Measurements from ENCODE around the gene UBE2V1.
A peak's percentile ranks its signal among the peaks of the same experiment; 100 is the strongest.

The UBE2V1 gene

DNA sequence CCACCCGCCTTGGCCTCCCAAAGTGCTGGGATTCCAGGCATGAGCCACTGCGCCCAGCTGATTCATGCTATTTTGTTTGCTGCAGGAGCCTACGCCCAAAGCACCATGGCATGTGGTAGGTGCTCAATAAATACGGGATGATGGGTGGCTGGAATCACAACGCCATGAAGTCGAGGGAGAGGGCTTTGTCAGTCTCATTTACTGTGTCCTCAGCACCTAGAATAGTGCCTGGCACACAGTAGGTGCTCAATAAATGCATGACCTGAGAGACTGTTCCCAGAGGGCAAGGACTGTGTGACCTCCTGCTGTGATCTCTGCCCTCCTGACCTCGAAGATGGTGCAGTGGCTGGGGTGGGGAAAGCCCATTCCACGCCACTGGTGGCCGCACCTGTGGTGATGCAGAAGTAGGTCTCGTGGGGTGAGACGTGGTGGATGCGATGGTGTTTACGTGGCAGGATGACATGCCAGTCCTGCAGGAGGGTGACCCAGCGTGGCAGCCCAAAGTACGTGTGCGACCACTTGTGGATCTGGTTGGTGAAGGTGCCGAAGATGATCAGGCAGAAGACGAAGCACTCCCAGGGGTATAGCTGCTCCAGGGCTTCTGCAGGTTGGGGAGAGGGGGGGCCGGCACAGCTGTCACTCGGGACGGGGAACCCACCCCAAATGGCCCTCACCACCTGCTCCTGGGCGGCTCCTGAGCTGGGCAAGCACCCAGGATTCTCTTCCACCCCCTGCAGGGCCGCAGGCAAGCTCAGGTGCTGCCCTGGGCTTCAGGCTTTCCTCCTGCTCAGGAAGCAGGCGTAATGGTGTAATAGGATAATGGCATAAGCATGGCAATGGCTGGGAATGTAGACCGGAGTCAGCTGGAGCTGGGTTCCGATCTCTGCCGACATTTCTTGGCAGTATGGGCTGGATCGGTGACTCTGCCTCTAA is 14.9 kb upstream of the UBE2V1 start:
- Histone ChIP-seq H3K27ac (replicated peaks; ENCODE audit: low read length) (no peak overlapping the region), H2BK15ac (ENCODE audit: low read length) (no peak overlapping the region), H2AK5ac (ENCODE audit: low read depth, low read length) (no peak overlapping the region), H3K4me2 (ENCODE audit: insufficient read depth, low read length, poor library complexity, severe bottlenecking) (no peak overlapping the region), H4K91ac (ENCODE audit: low read depth, low read length, poor library complexity) (no peak overlapping the region), H3K36me3 (replicated peaks in 1 of 2; ENCODE audit: control insufficient read depth in 2 of 2, insufficient read depth in 2 of 2, low read length in 2 of 2) (peaks cover 34 to 87% of the 10 kb centered on the region in 2 donors), H2BK12ac (ENCODE audit: low read length) (no peak overlapping the region), H4K8ac (ENCODE audit: low read depth, low read length) (no peak overlapping the region), H3K4me1 (ENCODE audit: control insufficient read depth in 2 of 2, insufficient read depth in 1 of 2, low read depth in 1 of 2, low read length in 2 of 2) (no peaks in the 10 kb centered on the region), H3K4me3 (ENCODE audit: low read length in 2 of 2) (peak overlapping the region in 1 of 2 donors; percentile 7), H2BK5ac (ENCODE audit: low read length) (no peak overlapping the region), H3K79me1 (ENCODE audit: low read depth, low read length) (no peaks in the 10 kb centered on the region), H2AFZ (ENCODE audit: low read length) (no peak overlapping the region), H3K4ac (ENCODE audit: low read length) (no peak overlapping the region), H2BK120ac (ENCODE audit: low read depth, low read length) (no peak overlapping the region), H3K18ac (ENCODE audit: low read length) (no peak overlapping the region), H3K9ac (ENCODE audit: low read depth, low read length, poor library complexity) (no peak overlapping the region), H3K23ac (ENCODE audit: low read depth, low read length, poor library complexity) (no peak overlapping the region), H3K27me3 (ENCODE audit: control insufficient read depth in 3 of 3, insufficient read depth in 3 of 3, low read depth in 1 of 3, low read length in 3 of 3) (no peaks in the 10 kb centered on the region), H3K14ac (ENCODE audit: low read length) (no peak overlapping the region), H3K9me3 (replicated peaks in 1 of 2; ENCODE audit: control insufficient read depth in 2 of 2, insufficient read depth in 1 of 2, low read depth in 1 of 2, low read length in 2 of 2) (no peaks in the 10 kb centered on the region)
- WGBS, 2 donors (ENCODE audit: extremely low coverage in 2 of 2, insufficient read length in 2 of 2, insufficient replicate concordance in 1 of 2), result no CpG with 5 or more reads among the region's 28 CpGs
- no peak for DNase-seq (ENCODE audit: low spot score)

DNA sequence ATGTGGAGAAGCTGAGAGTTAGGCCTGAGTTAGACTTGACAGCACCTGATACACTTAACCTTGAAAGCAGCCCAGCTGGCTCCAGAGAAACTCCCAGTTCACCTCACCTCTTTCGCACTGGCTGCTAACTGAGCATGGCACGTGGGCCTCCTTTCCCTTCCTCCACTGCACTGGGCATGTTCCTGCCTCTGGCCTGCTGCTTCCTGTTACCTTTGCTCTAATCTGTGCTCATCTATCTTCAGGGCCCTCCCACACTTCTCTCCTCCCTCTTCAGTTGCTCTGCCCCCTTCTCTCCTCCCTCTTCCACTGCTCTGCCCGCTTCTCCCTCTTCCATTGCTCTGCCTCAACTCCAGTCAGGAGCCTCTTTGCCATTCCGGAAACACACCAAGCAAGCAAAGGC is 13.7 kb upstream of the UBE2V1 start:
- H3K27ac ChIP-seq (replicated peaks; ENCODE audit: low read length), result no peak overlapping the region
- H3K9me3 ChIP-seq (replicated peaks in 1 of 2; ENCODE audit: control insufficient read depth in 2 of 2, insufficient read depth in 1 of 2, low read depth in 1 of 2, low read length in 2 of 2), result no peaks in the 10 kb centered on the region
- no peaks in the 10 kb centered on the region for H3K4me1 ChIP-seq (ENCODE audit: control insufficient read depth in 2 of 2, insufficient read depth in 1 of 2, low read depth in 1 of 2, low read length in 2 of 2)
- H3K14ac ChIP-seq (ENCODE audit: low read length), result no peak overlapping the region
- no peaks in the 10 kb centered on the region for H3K27me3 ChIP-seq (ENCODE audit: control insufficient read depth in 3 of 3, insufficient read depth in 3 of 3, low read depth in 1 of 3, low read length in 3 of 3)
- H3K18ac ChIP-seq (ENCODE audit: low read length), result no peak overlapping the region
- no peak overlapping the region for H2BK120ac ChIP-seq (ENCODE audit: low read depth, low read length)
- no peak overlapping the region for H2AK5ac ChIP-seq (ENCODE audit: low read depth, low read length)
- H4K8ac ChIP-seq (ENCODE audit: low read depth, low read length), result no peak overlapping the region
- no peak overlapping the region for H2BK15ac ChIP-seq (ENCODE audit: low read length)
- H4K91ac ChIP-seq (ENCODE audit: low read depth, low read length, poor library complexity), result no peak overlapping the region
- H3K4me2 ChIP-seq (ENCODE audit: insufficient read depth, low read length, poor library complexity, severe bottlenecking), result no peak overlapping the region
- DNase-seq (ENCODE audit: low spot score), result no peak
- no peaks in the 10 kb centered on the region for H3K79me1 ChIP-seq (ENCODE audit: low read depth, low read length)
- H3K9ac ChIP-seq (ENCODE audit: low read depth, low read length, poor library complexity), result no peak overlapping the region
- H2AFZ ChIP-seq (ENCODE audit: low read length), result no peak overlapping the region
- no peak overlapping the region for H2BK5ac ChIP-seq (ENCODE audit: low read length)
- H3K4ac ChIP-seq (ENCODE audit: low read length), result no peak overlapping the region
- no peak overlapping the region for H2BK12ac ChIP-seq (ENCODE audit: low read length)
- H3K4me3 ChIP-seq (ENCODE audit: low read length in 2 of 2), result no peak overlapping the region
- no peak overlapping the region for H3K23ac ChIP-seq (ENCODE audit: low read depth, low read length, poor library complexity)
- peaks cover 31 to 81% of the 10 kb centered on the region in 2 donors for H3K36me3 ChIP-seq (replicated peaks in 1 of 2; ENCODE audit: control insufficient read depth in 2 of 2, insufficient read depth in 2 of 2, low read length in 2 of 2)
- no CpG with 5 or more reads among the region's 4 CpGs for WGBS, 2 donors (ENCODE audit: extremely low coverage in 2 of 2, insufficient read length in 2 of 2, insufficient replicate concordance in 1 of 2)

DNA sequence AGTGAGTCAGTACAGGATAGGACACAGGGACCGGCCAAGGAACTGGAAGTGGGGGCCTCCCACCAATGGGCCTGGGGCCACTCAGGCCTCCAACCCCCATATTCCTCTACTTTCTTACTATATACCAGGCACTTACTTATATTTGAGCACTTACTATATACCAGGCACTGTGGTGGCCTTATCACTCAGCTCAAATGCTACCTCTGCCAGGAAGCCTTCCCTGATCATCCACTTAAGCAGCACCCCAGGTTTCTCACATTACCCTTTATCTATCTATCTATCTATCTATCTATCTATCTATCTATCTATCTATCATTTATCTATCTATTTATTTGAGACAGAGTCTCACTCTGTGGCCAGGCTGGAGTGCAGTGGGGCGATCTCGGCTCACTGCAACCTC is 12.3 kb upstream of the UBE2V1 start:
- no peak overlapping the region for H3K9ac ChIP-seq (ENCODE audit: low read depth, low read length, poor library complexity)
- no peak overlapping the region for H3K14ac ChIP-seq (ENCODE audit: low read length)
- H3K79me1 ChIP-seq (ENCODE audit: low read depth, low read length), result no peaks in the 10 kb centered on the region
- H3K9me3 ChIP-seq (replicated peaks in 1 of 2; ENCODE audit: control insufficient read depth in 2 of 2, insufficient read depth in 1 of 2, low read depth in 1 of 2, low read length in 2 of 2), result no peaks in the 10 kb centered on the region
- no peak overlapping the region for H2BK120ac ChIP-seq (ENCODE audit: low read depth, low read length)
- no peak overlapping the region for H2AFZ ChIP-seq (ENCODE audit: low read length)
- H2BK12ac ChIP-seq (ENCODE audit: low read length), result no peak overlapping the region
- H2BK15ac ChIP-seq (ENCODE audit: low read length), result no peak overlapping the region
- H3K18ac ChIP-seq (ENCODE audit: low read length), result no peak overlapping the region
- H2BK5ac ChIP-seq (ENCODE audit: low read length), result no peak overlapping the region
- H3K4me2 ChIP-seq (ENCODE audit: insufficient read depth, low read length, poor library complexity, severe bottlenecking), result no peak overlapping the region
- H2AK5ac ChIP-seq (ENCODE audit: low read depth, low read length), result no peak overlapping the region
- no peak overlapping the region for H4K8ac ChIP-seq (ENCODE audit: low read depth, low read length)
- H3K4me3 ChIP-seq (ENCODE audit: low read length in 2 of 2), result no peak overlapping the region
- H3K4ac ChIP-seq (ENCODE audit: low read length), result no peak overlapping the region
- H3K27me3 ChIP-seq (ENCODE audit: control insufficient read depth in 3 of 3, insufficient read depth in 3 of 3, low read depth in 1 of 3, low read length in 3 of 3), result no peaks in the 10 kb centered on the region
- DNase-seq (ENCODE audit: low spot score), result no peak
- peaks cover 27 to 71% of the 10 kb centered on the region in 2 donors for H3K36me3 ChIP-seq (replicated peaks in 1 of 2; ENCODE audit: control insufficient read depth in 2 of 2, insufficient read depth in 2 of 2, low read length in 2 of 2)
- peaks cover 0 to 2% of the 10 kb centered on the region in 2 donors for H3K4me1 ChIP-seq (ENCODE audit: control insufficient read depth in 2 of 2, insufficient read depth in 1 of 2, low read depth in 1 of 2, low read length in 2 of 2)
- H3K27ac ChIP-seq (replicated peaks; ENCODE audit: low read length), result no peak overlapping the region
- WGBS, 2 donors (ENCODE audit: extremely low coverage in 2 of 2, insufficient read length in 2 of 2, insufficient replicate concordance in 1 of 2), result no CpG with 5 or more reads among the region's 3 CpGs
- H3K23ac ChIP-seq (ENCODE audit: low read depth, low read length, poor library complexity), result no peak overlapping the region
- no peak overlapping the region for H4K91ac ChIP-seq (ENCODE audit: low read depth, low read length, poor library complexity)

DNA sequence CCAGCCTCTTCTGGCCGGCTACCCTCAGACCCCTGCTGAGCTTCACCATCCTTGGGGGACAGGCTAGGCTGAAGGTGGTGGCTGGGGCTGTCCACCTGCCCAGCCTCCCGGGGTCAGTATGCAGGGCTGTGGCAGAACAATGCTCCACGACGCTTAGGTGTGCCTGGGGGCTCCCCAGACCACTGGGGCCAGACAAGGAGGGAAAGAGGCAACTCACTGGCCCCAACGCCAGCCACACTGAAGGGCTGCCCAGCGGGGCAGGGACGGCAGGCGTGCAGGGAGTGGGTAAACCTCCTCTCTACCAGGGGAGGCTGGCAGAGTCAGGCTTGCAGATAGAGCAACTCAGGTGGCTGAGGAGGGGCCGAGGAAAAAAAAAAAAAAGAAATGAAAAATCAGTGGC is 11.5 kb upstream of the UBE2V1 start:
- Histone ChIP-seq H3K4ac (ENCODE audit: low read length) (no peak overlapping the region), H3K23ac (ENCODE audit: low read depth, low read length, poor library complexity) (no peak overlapping the region), H3K14ac (ENCODE audit: low read length) (no peak overlapping the region), H2BK15ac (ENCODE audit: low read length) (no peak overlapping the region), H3K27ac (replicated peaks; ENCODE audit: low read length) (no peak overlapping the region), H3K4me3 (ENCODE audit: low read length in 2 of 2) (no peak overlapping the region), H3K9me3 (replicated peaks in 1 of 2; ENCODE audit: control insufficient read depth in 2 of 2, insufficient read depth in 1 of 2, low read depth in 1 of 2, low read length in 2 of 2) (no peaks in the 10 kb centered on the region), H3K9ac (ENCODE audit: low read depth, low read length, poor library complexity) (no peak overlapping the region), H3K79me1 (ENCODE audit: low read depth, low read length) (no peaks in the 10 kb centered on the region), H4K8ac (ENCODE audit: low read depth, low read length) (no peak overlapping the region), H3K18ac (ENCODE audit: low read length) (no peak overlapping the region), H2BK120ac (ENCODE audit: low read depth, low read length) (no peak overlapping the region), H2AFZ (ENCODE audit: low read length) (no peak overlapping the region), H2BK5ac (ENCODE audit: low read length) (no peak overlapping the region), H2BK12ac (ENCODE audit: low read length) (no peak overlapping the region), H2AK5ac (ENCODE audit: low read depth, low read length) (no peak overlapping the region), H3K4me1 (ENCODE audit: control insufficient read depth in 2 of 2, insufficient read depth in 1 of 2, low read depth in 1 of 2, low read length in 2 of 2) (peaks cover 0 to 2% of the 10 kb centered on the region in 2 donors), H3K27me3 (ENCODE audit: control insufficient read depth in 3 of 3, insufficient read depth in 3 of 3, low read depth in 1 of 3, low read length in 3 of 3) (no peaks in the 10 kb centered on the region), H3K4me2 (ENCODE audit: insufficient read depth, low read length, poor library complexity, severe bottlenecking) (no peak overlapping the region), H3K36me3 (replicated peaks in 1 of 2; ENCODE audit: control insufficient read depth in 2 of 2, insufficient read depth in 2 of 2, low read length in 2 of 2) (peaks cover 27 to 64% of the 10 kb centered on the region in 2 donors), H4K91ac (ENCODE audit: low read depth, low read length, poor library complexity) (no peak overlapping the region)
- DNase-seq (ENCODE audit: low spot score), result no peak
- WGBS, 2 donors (ENCODE audit: extremely low coverage in 2 of 2, insufficient read length in 2 of 2, insufficient replicate concordance in 1 of 2), result no CpG with 5 or more reads among the region's 9 CpGs

Measured in neuronal stem cell (in vitro differentiated cells).